Cortex of kidney (tissue), 1 donor: ENCODE results near the gene SIRT6.
"Not testable (repeated sequence)": the region's sequence is repeated elsewhere in the genome, so short reads cannot be mapped to it uniquely, and the experiment has no call there.

Experiments used
- DNase-seq: peaks from one replicate; lab custom pipeline; 2025; lab: John Stamatoyannopoulos, UW

The SIRT6 gene

GRCh38 chr19:4199699-4200293, 17.4 kb upstream of the SIRT6 start:
- DNase-seq, result no peak

GRCh38 chr19:4198467-4199126, 16.2 kb upstream of the SIRT6 start:
- no peak for DNase-seq

DNA sequence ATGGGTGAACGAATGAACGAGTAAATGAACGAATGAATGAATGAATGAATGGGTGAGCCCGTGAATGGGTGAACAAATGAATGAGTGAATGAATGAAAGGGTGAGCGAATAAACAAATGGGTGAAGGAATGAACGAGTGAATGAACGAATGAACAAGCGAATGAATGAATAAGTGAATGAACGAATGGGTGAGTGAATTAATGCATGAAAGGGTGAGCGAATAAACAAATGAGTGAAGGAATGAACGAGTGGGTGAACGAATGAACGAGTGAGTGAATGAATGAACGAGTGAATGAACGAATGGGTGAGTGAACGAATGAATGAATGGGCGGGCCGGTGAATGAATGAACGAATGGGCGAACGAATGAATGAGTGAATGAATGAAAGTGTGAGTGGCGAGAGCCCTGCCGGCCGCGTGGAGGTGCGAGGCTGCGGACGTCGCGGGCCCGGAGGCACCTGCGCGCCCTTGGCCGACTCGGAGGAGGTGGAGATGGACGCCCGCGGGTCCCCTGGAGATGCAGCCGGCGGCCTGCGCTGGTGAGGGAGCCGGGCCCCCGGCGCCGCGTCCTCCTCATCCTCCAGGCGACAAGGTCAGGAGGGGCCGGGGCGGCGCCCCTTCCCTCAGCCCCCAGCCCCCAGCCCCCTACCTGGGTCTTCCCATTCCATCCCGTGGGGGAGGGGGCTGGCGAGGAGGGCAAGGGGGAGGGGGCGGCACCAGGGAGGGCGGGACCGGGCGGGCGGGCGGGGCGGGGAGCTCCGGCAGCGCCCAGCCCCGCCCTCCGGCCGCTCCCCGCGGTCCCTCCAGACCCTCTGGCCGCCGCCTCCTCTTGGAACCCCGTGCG, 15.5 kb upstream of the SIRT6 start:
- DNase-seq, result no peak

DNA sequence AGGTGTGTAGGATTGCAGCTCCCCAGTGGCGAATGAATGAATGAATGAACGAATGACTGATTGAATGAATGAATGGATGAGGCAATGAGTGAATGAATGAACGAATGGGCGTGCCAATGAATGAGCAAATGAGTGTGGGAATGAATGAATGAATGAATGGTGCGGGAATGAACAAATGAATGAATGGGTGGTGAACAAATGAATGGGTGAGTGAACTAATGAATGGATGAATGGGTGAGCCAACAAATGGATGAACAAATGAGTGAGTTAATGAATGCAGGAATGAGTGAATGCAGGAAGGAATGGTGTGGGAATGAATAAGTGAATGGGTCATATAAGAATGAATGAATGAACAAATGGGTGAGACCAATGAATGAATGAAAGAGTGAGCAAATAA, 14.9 kb upstream of the SIRT6 start:
- no peak for DNase-seq

DNA sequence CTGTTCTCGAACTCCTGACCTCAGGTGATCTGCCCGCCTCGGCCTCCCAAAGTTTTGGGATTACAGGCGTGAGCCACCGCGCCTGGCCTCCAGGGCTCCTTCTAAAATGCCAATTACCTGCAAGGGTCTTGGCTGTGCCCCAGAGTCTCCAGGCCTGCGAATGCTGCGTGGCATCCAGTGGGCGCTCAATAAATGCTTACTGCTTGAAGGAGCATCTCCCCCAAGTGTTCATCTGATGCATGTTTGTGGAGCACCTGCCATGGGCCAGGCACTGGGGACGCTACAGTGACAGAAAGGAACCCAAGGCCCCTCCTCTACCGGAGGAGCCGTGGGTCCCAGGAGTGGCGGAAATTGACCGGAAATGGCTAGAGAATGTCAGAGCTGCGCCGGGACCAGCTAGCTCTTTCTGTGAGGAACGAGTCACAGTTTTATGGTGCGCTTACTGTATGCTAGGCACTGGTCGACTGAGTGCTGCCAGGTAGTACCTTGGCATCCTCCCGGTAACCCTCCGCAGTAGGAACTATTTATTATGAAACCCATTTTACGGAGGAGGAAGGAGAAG, 14.3 kb upstream of the SIRT6 start:
- no peak for DNase-seq

GRCh38 chr19:4196009-4196408, 13.6 kb upstream of the SIRT6 start:
- DNase-seq, result no peak

- no peak for DNase-seq
These were observed 12.0 kb upstream of the SIRT6 start for GRCh38 chr19:4194353-4194752.

DNA sequence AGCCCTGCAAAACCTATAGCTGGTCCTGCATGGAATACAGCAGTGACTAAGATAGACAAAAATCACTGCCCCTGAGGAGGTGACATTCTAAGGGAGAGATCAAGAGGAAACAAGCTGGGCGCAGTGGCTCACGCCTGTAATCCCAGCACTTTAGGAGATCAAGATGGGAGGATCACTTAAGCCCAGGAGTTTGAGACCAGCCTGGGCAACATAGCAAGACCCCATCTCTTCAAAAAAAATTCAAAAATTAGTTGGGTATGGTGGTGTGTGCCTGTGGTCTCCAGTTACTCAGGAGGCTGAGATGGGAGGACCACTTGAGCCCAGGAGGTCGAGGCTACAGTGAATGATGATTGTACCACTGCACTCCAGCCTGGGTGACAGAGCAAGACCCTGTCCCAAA, 10.2 kb upstream of the SIRT6 start:
- not testable (repeated sequence) for DNase-seq

DNA sequence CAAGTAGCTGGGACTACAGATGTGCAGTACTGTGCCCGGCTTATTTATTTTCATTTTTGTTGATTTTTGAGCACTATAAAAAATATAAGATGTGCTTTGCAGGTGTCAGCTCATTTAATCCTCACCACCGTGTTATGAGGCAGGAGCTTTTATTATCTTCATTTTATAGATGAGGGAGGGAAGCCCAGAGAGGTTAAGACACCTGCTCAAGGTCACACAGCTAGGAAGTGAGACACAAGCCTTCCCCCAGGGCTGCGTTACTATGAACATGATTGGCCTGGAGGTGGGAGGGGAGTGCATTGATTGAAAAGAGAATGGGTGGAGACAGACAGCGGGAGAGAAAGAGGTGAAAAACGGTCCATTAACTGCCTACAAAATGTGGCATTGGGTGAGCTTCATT, 7.3 kb upstream of the SIRT6 start:
- DNase-seq, result no peak

DNA sequence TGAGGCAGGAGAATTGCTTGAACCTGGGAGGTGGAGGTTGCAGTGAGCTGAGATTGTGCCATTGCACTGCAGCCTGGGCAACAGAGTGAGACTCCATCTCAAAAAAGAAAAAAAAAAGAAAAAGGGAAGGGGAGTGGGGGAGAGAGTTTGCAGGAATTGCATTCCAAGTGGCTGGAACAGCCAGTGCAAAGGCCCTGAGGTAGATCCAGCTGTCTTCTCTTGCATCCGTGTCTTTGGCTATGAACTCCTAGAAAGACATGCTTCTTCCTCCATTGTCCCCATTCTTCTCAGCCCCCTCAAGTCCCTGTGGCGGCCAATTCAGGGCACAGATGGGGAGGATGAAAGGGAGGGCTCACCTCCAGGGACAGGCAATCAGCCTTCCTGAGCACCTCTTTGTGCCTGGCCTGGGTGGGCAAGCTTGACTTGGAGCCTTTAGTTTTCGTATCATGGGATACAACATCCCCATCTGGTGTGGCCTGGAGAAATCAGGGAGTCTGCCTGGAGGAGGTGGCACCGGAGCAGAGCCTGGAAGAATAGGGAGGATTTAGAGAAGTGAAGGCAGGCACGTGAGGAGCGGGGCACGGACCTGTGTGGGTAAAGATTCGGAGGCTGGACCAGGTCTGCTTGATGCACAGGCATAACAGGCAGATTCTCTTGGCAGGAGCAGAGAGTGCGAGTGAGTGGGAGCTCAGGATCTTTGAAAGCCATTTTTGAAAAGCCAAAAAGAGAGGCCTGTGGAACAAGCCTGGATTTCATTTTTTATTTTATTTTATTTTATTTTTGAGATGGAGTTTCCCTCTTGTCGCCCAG, 5.2 kb upstream of the SIRT6 start:
- DNase-seq, result no peak

DNA sequence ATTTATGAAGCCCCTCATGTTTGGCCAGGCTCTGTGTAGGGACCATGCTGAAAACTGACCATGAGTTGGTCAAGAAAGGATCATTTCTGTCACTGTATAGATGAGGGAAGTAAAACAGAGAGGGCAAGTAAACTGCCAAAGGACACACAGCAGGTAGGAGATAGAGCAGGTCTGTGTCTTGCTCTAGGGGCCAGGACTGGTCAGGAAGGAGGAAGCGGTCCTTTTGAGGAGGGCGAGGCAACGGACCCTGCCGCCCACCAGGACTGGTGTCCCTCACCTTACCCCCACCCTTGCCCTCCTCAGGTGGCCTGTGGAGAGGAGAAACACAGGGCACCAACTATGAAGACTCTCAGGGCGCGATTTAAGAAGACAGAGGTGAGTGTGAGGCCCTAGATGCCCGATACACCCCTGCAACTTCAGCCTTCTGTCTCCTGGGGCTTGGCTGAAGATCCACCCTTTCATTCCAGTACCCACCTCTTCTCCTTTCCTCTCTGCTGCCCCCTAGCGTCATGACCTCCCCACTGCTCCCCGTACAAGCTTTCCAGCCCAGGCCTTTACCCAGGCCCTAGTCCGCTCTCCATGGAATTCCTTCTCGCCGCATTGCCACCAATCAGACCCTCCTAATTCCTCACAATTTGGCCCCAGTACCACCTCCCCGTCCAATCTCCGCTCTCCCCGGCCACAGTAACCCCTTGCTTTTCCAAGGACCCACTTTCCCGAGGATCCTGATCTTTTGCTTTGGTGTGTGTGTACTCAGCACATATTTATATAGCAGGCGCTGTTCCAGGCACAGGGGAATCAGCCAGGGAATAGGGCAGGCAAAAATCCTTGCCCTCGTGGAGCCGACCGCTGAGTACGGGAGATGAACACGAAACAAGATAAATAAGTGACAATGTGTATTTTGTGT, 4.0 kb upstream of the SIRT6 start:
- DNase-seq, result no peak

GRCh38 chr19:4185413-4186086, 3.2 kb upstream of the SIRT6 start:
- no peak for DNase-seq

DNA sequence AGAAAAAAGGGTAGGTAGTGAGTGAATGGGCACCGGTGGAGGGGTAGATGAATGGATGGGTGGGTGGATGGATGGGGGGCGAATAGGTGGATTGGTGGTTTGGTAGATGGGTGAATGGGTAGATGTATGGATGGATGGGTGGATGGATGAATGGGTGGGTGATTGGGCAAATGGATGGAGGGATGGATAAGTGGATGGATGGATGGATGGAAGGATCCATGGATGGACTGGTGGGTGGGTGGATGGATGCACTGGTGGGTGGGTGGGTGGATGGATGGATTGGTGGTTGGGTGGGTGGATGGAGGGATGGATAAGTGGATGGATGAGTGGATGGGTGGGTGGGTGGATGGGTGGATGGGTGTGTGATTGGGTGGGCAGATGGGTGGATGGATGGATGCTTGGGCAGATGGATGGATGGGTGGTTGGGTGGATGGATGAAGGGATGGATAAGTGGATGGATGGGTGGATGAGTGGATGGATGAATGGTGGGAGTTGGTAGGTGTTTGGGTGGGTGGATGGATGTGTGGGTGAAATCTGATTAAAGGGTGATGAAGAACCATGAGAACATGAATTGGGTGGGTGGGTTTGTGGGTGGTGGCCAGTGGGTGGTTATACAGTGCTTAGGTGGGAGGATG, 2.5 kb upstream of the SIRT6 start:
- DNase-seq, result no peak

GRCh38 chr19:4183967-4184717, 1.8 kb upstream of the SIRT6 start:
- no peak for DNase-seq

GRCh38 chr19:4181053-4181508, 1.3 kb downstream of the SIRT6 start:
- no peak for DNase-seq

- no peak for DNase-seq
These were observed 3.4 kb downstream of the SIRT6 start for GRCh38 chr19:4178990-4179389.

DNA sequence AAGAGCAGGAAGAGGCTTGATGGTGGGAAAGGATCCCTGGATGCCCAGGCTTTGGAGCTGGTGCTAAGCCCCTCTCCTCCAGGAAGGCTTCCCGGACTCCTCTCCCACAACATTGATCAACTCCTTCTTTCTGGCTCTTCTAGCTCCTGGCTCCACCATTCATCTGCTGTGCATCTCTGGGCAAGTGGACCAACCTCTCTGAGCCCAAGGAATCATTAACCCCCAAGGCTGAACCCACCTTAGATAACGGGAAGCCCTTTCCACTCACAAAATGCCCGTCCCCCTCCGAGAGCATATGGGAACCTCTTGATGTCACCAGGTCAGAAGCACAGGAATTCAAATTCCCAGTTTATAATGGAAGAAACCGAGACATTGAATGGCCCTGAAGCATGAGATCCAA, 5.2 kb downstream of the SIRT6 start:
- no peak for DNase-seq

GRCh38 chr19:4175669-4175931, 6.8 kb downstream of the SIRT6 start:
- no peak for DNase-seq

DNA sequence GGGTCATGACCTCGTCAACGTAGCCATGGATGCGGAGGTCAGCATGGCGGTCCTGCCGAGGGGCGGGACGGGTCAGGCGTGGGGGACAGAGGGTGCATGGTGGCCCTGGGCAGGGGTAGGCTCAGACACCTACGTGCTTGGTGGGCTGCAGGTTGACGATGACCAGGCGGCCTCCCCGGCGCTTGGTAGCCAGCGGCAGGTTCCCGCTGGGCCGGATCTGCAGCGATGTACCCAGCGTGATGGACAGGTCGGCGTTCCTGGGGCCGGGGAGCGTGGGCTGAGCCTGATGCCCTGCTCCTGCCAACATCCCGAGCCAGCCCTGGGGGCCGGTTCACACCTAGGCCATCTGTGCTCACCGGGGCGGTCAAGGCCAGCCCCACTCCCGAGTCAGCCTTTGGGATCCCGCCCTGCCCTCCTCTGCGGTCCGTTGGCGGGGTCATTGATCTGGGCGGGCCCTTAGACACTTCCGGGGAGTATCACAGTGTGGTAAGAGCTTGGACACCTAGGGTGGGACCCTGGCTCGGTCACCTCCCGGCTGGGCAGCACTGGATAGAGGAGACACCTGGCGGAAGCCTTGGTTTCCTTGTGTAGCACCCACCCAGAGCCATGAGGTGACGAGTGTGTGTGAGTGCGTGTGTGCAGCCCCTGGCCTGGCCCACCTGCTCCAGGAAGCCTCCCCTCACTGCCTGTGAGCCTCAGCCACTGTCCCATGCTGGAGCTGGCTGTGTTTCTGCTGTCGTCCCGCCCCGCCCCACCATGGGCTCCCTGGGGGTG, 7.3 kb downstream of the SIRT6 start:
- no peak for DNase-seq
